Ovary (tissue), 9 donors: ENCODE measurements around the gene CELF4. TPM values are rescaled to one million over a fixed set of nuclear protein-coding genes. Genes with fewer than 3 reads are reported as not detected.

Experiments
- DNase-seq, 5 donors: peaks; one replicate each; pipeline ENCODE4 v3.0.0-alpha.2; 2019 to 2020
- H3K27ac ChIP-seq, 2 donors: fragments of 200-600 bp; one replicate each; pipeline versions ENCODE4 v1.5.1 to v1.8.0; 2019 to 2022
- H3K27me3 ChIP-seq: fragments of 200-600 bp; one replicate; pipeline ENCODE4 v1.8.0; 2022
- H3K36me3 ChIP-seq: fragments of 200-600 bp; sonication (generic); one replicate; pipeline ENCODE4 v1.5.1; 2019
- H3K4me1 ChIP-seq: one replicate; pipeline ENCODE4 v1.8.1; 2013; ENCODE audit warnings: mild to moderate bottlenecking, moderate library complexity; ENCODE audit not compliant: insufficient read depth
- H3K4me3 ChIP-seq: fragments of 200-600 bp; sonication (generic); one replicate; pipeline ENCODE4 v1.5.1; 2017
- H3K9me3 ChIP-seq, 2 donors: fragments of 200-600 bp in 1 of 2; sonication (generic) in 1 of 2; one replicate each; pipeline versions ENCODE4 v1.5.1 to v1.8.1; 2013 to 2019; ENCODE audit warnings: mild to moderate bottlenecking in 1 of 2, moderate library complexity in 1 of 2
- EP300 ChIP-seq: sonication (generic); formaldehyde crosslinking; IDR thresholded peaks from one replicate; pipeline ENCODE4 v1.6.1; 2017; ENCODE audit warnings: antibody characterized with exemption
- POLR2A ChIP-seq: fragments of 450-650 bp; IDR thresholded peaks from one replicate; pipeline ENCODE4 v1.6.1; 2017; ENCODE audit warnings: antibody characterized with exemption, mild to moderate bottlenecking, moderate library complexity
- WGBS, 3 donors: extraction: QIAGEN DNeasy Blood & Tissue Kit in 1 of 3; methylation state at CpG; one replicate each; pipeline versions ENCODE4 v1.1.5 to v1.1.7; 2013 to 2017; 5-methylcytosine and 5-hydroxymethylcytosine counted together
- intact Hi-C, 4 donors: fragments of 100-400 bp; cut with DNase I; formaldehyde crosslinking; loops; one replicate each; pipeline versions ENCODE4 v1.11.0 to v1.15.1; 2022 to 2023
- polyA plus RNA-seq, 2 donors: library from polyadenylated mRNA; stranded (reverse); fragments of 200-250 nt in 1 of 2; fragments of 350-450 nt in 1 of 2; fragmentation: Illumina TruSeq in 1 of 2; extraction: RNeasy Lipid Tissue Mini Kit (QIAGEN cat#74804) in 1 of 2; gene quantifications; one replicate each; pipeline ENCODE4 v1.2.3, GENCODE V29; 2013 to 2014
- total RNA-seq, 7 donors: library from RNA; depleted of rRNA in 2 of 7; stranded (reverse); fragments of >200 nt in 2 of 7; fragmentation: NEBNext Ultra II Directional in 3 of 7; extraction: Animal tissue kit (Norgen Biotek cat#: 25700) in 3 of 7; gene quantifications; one replicate each; pipeline versions ENCODE4 v1.1.0 to v1.2.4, GENCODE V29; 2016 to 2023
- TF ChIP-seq, protein P1 (sequence below), 3 donors: fragments of 450-650 bp in 2 of 3; fragments of 200-600 bp in 1 of 3; IDR thresholded peaks; one replicate each; pipeline versions ENCODE4 v1.5.1 to v1.8.0; 2016 to 2022; ENCODE audit warnings: antibody characterized with exemption in 3 of 3, mild to moderate bottlenecking in 1 of 3
- donor health status: DM: no; HTN: no; CAD: no; lungs with moderate emphysema.
- donor health status: DM: no; HTN: no; CAD: no.
- donor health status: Bipolar disorder and iron deficiency.
- donor health status: DM: yes; HTN: yes; CAD: no.
- donor health status: DM: no; HTN: no; CAD: no.
- donor health status: DM: yes; HTN: yes; CAD: no.

Gene CELF4
- total and polyA plus RNA-seq, 9 donors: 0.15 to 1.6 (median 1.1) TPM; not detected in 1

DNA sequence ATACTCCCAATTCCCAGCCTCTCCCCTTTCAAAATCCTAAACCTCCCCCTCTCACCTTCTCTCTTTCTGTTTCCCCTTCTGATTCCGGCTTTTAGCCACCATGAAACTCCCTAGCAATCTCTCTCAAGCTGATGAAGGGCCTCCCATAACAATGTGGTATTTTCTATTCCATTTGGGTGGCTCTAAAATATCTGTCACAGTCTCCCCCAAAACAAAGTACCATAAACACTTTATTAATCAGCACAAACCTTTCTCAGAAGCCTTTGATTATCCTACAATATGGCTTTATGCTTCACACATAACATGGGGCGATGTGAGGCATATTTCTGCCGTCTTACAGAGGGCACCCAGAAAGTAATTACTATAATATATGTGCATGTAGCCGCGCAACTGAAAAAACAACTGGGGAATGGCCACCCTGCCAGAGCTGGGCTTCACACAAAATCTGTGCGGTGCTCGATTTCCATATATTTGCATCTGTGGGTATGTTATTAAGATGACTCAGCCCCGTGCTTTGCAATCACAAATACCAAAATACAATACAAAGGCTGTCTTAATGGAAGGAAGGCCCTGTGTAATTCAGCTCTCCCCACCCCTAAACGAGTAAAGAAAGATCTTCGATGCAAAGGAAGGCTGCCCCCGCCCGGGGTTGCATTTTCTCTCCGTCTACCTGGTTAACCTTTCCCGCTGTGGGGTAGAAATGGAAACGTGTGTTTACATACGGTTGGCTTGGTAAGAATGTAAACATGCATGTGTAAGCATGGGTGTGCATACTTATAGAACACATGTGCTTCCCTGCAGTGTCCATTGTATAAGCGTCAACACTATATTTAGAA, 81.4 kb downstream of the CELF4 start:
- DNase-seq: no peak
- 48 to 56% (median 53%) methylated on average over 17 of the region's 17 CpGs for WGBS, 3 donors
- Histone ChIP-seq H3K27me3 (no peaks in the 10 kb centered on the region), H3K9me3 (no peaks in the 10 kb centered on the region), H3K4me3 (no peak overlapping the region), H3K36me3 (no peaks in the 10 kb centered on the region), H3K27ac (no peak overlapping the region), H3K4me1 (peaks cover 13% of the 10 kb centered on the region)
- intact Hi-C loops: loop anchor here in 1 of 4 donors (10.0 kb wide), 1 partner anchor 59 kb away; no protein-coding TSS in a partner anchor
- TF ChIP-seq EP300 (no peak), POLR2A (no peak)
- TF ChIP-seq, protein P1, sequence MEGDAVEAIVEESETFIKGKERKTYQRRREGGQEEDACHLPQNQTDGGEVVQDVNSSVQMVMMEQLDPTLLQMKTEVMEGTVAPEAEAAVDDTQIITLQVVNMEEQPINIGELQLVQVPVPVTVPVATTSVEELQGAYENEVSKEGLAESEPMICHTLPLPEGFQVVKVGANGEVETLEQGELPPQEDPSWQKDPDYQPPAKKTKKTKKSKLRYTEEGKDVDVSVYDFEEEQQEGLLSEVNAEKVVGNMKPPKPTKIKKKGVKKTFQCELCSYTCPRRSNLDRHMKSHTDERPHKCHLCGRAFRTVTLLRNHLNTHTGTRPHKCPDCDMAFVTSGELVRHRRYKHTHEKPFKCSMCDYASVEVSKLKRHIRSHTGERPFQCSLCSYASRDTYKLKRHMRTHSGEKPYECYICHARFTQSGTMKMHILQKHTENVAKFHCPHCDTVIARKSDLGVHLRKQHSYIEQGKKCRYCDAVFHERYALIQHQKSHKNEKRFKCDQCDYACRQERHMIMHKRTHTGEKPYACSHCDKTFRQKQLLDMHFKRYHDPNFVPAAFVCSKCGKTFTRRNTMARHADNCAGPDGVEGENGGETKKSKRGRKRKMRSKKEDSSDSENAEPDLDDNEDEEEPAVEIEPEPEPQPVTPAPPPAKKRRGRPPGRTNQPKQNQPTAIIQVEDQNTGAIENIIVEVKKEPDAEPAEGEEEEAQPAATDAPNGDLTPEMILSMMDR (IDR thresholded peaks at IDR 0.05): no peak

DNA sequence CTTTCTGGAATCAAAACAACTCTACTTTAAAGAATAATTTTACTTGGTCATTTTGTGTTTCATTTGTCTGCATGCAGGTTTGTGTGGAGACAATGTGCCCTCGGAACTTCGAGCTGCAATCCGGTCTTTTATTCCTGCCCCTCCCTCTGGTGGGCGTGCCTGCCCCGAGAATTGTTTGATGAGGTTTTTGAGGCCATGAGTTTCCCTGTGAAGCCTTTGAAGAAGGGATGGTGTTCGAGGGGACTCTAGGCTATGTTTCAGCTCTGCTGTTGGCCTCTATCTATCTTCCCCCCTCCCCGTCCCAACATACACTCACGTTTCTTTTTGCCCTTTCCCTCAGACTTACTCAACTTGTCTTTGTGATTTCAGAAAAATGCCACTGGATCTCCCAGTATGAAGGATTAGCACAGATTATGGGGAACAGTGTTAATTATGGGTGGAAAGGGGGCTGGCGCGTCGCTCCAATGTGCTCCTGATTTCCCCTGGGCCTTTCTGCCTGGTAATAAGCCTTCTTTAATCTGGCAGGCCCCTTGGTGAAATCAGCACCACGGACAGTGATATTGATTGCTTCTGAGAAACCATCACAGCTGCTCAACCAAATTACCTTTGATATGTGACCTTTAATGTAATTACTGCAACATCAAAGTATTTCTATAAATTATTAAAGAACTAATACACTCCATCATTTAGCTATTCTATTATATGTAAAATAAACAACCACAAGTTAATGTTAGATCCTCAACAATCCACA, 82.2 kb downstream of the CELF4 start:
- Histone ChIP-seq H3K9me3 (no peaks in the 10 kb centered on the region), H3K4me3 (no peak overlapping the region), H3K27ac (no peak overlapping the region), H3K4me1 (peaks cover 13% of the 10 kb centered on the region), H3K27me3 (no peaks in the 10 kb centered on the region), H3K36me3 (no peaks in the 10 kb centered on the region)
- TF ChIP-seq POLR2A (no peak), EP300 (no peak)
- TF ChIP-seq, protein P1 (IDR thresholded peaks at IDR 0.05): no peak
- DNase-seq: no peak
- intact Hi-C loops: loop anchor here in 1 of 4 donors (10.0 kb wide), 1 partner anchor 59 kb away; no protein-coding TSS in a partner anchor
- 68 to 74% (median 69%) methylated on average over 12 of the region's 12 CpGs for WGBS, 3 donors

GRCh38 chr18:37482433-37482832, 83.2 kb downstream of the CELF4 start:
- no peak for TF ChIP-seq EP300
- TF ChIP-seq, protein P1 (IDR thresholded peaks at IDR 0.05): no peak
- no peak for TF ChIP-seq POLR2A
- intact Hi-C loops: loop anchor here in 1 of 4 donors (10.0 kb wide), 1 partner anchor 58 kb away; no protein-coding TSS in a partner anchor
- H3K27me3 ChIP-seq: no peaks in the 10 kb centered on the region
- H3K4me1 ChIP-seq: peaks cover 9% of the 10 kb centered on the region
- 75 to 80% (median 76%) methylated on average over 3 of the region's 3 CpGs for WGBS, 3 donors
- H3K36me3 ChIP-seq: no peaks in the 10 kb centered on the region
- no peak overlapping the region for H3K4me3 ChIP-seq
- no peak for DNase-seq
- no peaks in the 10 kb centered on the region for H3K9me3 ChIP-seq
- H3K27ac ChIP-seq: no peak overlapping the region

GRCh38 chr18:37482002-37482401, 83.6 kb downstream of the CELF4 start:
- H3K4me3 ChIP-seq: no peak overlapping the region
- no peak for DNase-seq
- TF ChIP-seq POLR2A (no peak), EP300 (no peak)
- no peaks in the 10 kb centered on the region for H3K9me3 ChIP-seq
- no peak overlapping the region for H3K27ac ChIP-seq
- H3K36me3 ChIP-seq: no peaks in the 10 kb centered on the region
- peaks cover 5% of the 10 kb centered on the region for H3K4me1 ChIP-seq
- 32 to 43% (median 41%) methylated on average over 3 of the region's 3 CpGs for WGBS, 3 donors
- no peaks in the 10 kb centered on the region for H3K27me3 ChIP-seq
- intact Hi-C loops: loop anchor here in 1 of 4 donors (10.0 kb wide), 1 partner anchor 57 kb away; no protein-coding TSS in a partner anchor
